PC-3 (cell line): ENCODE measurements around the gene MISP. TPM values are rescaled to one million over a fixed set of nuclear protein-coding genes. Genes with fewer than 3 reads are reported as not detected.

Experiments
- ATAC-seq: fragments of 200-7000 bp; cut with Tn5 transposase; 2 replicates; pipeline ENCODE4 v1.9.1; 2020; ENCODE audit warnings: mild to moderate bottlenecking, moderate library complexity
- BruUV-seq: library from RNA; stranded (reverse); fragments of 400-500 nt; replicated peaks from 2 replicates; lab custom pipeline; 2021; lab: Mats Ljungman, UMichigan
- CTCF ChIA-PET: fragments of 300-600 bp; sonication (Branson Sonifier 250); formaldehyde crosslinking; loops from one replicate; lab custom pipeline; 2022; ENCODE audit warnings: antibody characterized with exemption; lab: Charles Lee
- POLR2A ChIA-PET: fragments of 300-600 bp; sonication (Branson Sonifier 250); formaldehyde crosslinking; loops from one replicate; lab custom pipeline; 2022; ENCODE audit warnings: antibody characterized with exemption; ENCODE audit not compliant: unreplicated experiment; lab: Charles Lee
- DNase-seq: peaks from one replicate; pipeline ENCODE4 v3.0.0-alpha.2; 2015
- H2AFZ ChIP-seq: fragments of 300-600 bp; sonication (generic); 2 replicates; pipeline ENCODE4 v1.6.0; 2016; ENCODE audit warnings: antibody characterized with exemption, low read length
- H3F3A ChIP-seq: fragments of 300-600 bp; sonication (generic); one replicate; pipeline ENCODE4 v1.6.0; 2017; ENCODE audit warnings: antibody characterized with exemption, low read length, control low read depth, mild to moderate bottlenecking; ENCODE audit not compliant: unreplicated experiment
- H3K27ac ChIP-seq: fragments of 300-600 bp; sonication (generic); 2 replicates; pipeline ENCODE4 v1.5.1; 2016; ENCODE audit warnings: mild to moderate bottlenecking, low read length
- H3K27me3 ChIP-seq: fragments of 300-600 bp; sonication (generic); 2 replicates; pipeline ENCODE4 v1.6.1; 2016; ENCODE audit warnings: low read length, mixed read lengths
- H3K36me3 ChIP-seq: fragments of 300-600 bp; sonication (generic); 2 replicates; pipeline ENCODE4 v1.6.1; 2016; ENCODE audit warnings: low read depth, mixed run types, low read length, mixed read lengths
- H3K4me1 ChIP-seq: fragments of 300-600 bp; sonication (generic); 2 replicates; pipeline ENCODE4 v1.5.1; 2016; ENCODE audit warnings: low read length; ENCODE audit not compliant: insufficient read depth
- H3K4me2 ChIP-seq: fragments of 300-600 bp; sonication (generic); 2 replicates; pipeline ENCODE4 v1.6.0; 2016; ENCODE audit warnings: low read length
- H3K4me3 ChIP-seq: fragments of 300-600 bp; sonication (generic); 2 replicates; pipeline ENCODE4 v1.5.1; 2016; ENCODE audit warnings: mild to moderate bottlenecking, low read length, mixed read lengths
- H3K79me2 ChIP-seq: fragments of 300-600 bp; sonication (generic); 2 replicates; pipeline ENCODE4 v1.6.1; 2017; ENCODE audit warnings: low read length, mixed read lengths
- H3K9ac ChIP-seq: fragments of 300-600 bp; sonication (generic); 2 replicates; pipeline ENCODE4 v1.6.0; 2016; ENCODE audit warnings: mild to moderate bottlenecking, low read length
- H3K9me2 ChIP-seq: fragments of 300-600 bp; sonication (generic); replicated peaks from 2 replicates; pipeline ENCODE4 v1.6.1; 2016; ENCODE audit warnings: mixed run types, low read length, mixed read lengths
- H3K9me3 ChIP-seq: fragments of 300-600 bp; sonication (generic); 2 replicates; pipeline ENCODE4 v1.6.1; 2016; ENCODE audit warnings: low read length, mixed read lengths
- H4K20me1 ChIP-seq: fragments of 300-600 bp; sonication (generic); 2 replicates; pipeline ENCODE4 v1.6.1; 2016; ENCODE audit warnings: low read length, mixed read lengths
- EZH2 ChIP-seq: fragments of 300-600 bp; sonication (generic); IDR thresholded peaks from one replicate; pipeline ENCODE4 v1.6.1; 2017; ENCODE audit warnings: antibody characterized with exemption, mild to moderate bottlenecking, low read length; ENCODE audit not compliant: unreplicated experiment
- EZH2phosphoT487 ChIP-seq: fragments of 300-600 bp; sonication (generic); IDR thresholded peaks from 2 replicates; pipeline ENCODE4 v1.6.1; 2018; ENCODE audit warnings: mild to moderate bottlenecking, antibody characterized with exemption, low read length, borderline replicate concordance
- intact Hi-C: fragments of 100-400 bp; cut with micrococcal nuclease; formaldehyde crosslinking; loops from 2 replicates; pipeline ENCODE4 v1.9.0; 2023
- total RNA-seq: library from RNA; depleted of rRNA; stranded (reverse); fragments of >200 nt; gene quantifications from 2 replicates; pipeline ENCODE4 v1.2.3, GENCODE V29; 2014
- TF ChIP-seq, protein P1 (sequence below): fragments of 300-600 bp; sonication (generic); conservative IDR thresholded peaks from 2 replicates; pipeline ENCODE4 v1.5.1; 2017; ENCODE audit warnings: antibody characterized with exemption, low read depth, mild to moderate bottlenecking, low read length

Gene MISP
- total RNA-seq, 1 experiment from 2014 or later = 115 TPM

DNA sequence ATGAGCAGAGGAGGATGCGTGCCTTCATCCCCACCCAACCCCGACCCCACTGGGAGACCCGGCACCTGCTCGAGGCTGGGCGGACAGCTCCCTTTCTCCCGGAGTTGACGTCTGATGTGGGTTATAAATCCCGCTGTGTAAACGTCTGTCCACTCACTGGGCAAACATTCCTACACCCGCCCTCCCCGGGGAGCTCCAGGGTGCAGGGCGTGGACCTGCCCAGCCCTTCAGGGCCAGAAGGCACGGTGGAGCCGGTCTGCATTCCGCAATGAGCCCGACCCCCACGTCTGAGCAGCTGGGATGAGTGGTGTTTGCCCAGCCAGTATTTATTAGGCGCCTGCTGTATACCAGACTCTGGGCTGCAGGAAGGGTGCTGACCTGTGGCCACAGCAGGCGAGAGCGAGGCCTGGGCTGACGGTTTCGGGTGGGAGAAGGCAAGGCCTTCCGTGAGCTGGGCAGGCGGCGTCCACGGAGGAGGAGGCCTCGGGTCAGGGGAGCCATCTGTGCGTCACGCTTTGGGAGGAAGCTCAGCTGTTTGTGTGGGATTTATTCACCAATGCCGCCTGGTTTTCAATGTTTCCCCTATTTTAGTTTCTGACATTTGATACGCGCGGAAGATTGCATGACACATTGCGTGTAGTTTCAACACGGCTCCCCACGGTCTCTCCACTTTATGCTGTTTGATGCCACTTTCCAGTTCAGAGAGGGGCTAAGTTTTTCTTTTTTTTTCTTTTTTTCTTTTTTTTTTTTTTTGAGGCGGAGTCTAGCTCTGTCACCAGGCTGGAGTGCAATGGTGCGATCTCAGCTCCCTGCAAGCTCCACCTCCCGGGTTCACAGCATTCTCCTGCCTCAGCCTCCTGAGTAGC is 2.0 kb downstream of the MISP start:
- peak overlapping the region; percentile 98 for H3K27ac ChIP-seq
- BruUV-seq = no TSS peak

DNA sequence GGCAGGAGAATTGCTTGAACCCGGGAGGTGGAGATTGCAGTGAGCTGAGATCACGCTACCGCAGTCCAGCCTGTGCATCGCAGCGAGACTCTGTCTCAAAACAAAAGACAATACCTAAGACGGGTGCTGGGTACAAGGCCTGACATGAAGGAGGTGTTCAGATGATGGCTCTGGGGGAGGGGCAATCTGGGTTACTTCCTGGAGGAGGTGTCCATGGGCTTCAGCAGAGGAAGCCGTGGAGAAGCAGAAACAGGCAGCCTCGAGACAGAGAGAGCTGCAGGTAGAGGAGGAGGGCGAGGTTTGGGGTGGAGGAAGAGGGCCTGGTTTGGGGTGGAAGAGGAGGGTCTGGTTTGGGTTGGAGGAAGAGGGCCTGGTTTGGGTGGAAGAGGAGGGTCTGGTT is 3.6 kb downstream of the MISP start:
- DNase-seq (no peak), ATAC-seq (no peak)
- Histone ChIP-seq H3K27ac (no peak overlapping the region), H3F3A (no peaks in the 10 kb centered on the region), H4K20me1 (peaks cover 3% of the 10 kb centered on the region; the same call in 1 of the 2 replicates), H3K4me1 (peaks cover 16% of the 10 kb centered on the region), H3K4me3 (no peak overlapping the region), H3K4me2 (no peak overlapping the region), H3K9ac (no peak overlapping the region), H2AFZ (no peak overlapping the region), H3K27me3 (no peaks in the 10 kb centered on the region), H3K9me3 (no peaks in the 10 kb centered on the region), H3K36me3 (peaks cover 27% of the 10 kb centered on the region; the same call in 1 of the 2 replicates), H3K79me2 (peaks cover 68% of the 10 kb centered on the region), H3K9me2 (no peaks in the 10 kb centered on the region)
- intact Hi-C loops = loop anchor here (5.0 kb wide), 1 partner anchor 77 kb away; the partner anchor contains the start of gene FSTL3
- TF ChIP-seq EZH2phosphoT487 (no peak), EZH2 (no peak)
- ChIA-PET POLR2A (no interaction called here), CTCF (no interaction called here)
- BruUV-seq = no TSS peak

More for the DNA sequence above, 2.0 kb downstream of the MISP start:
- ChIA-PET POLR2A (interaction anchor here (0.6 to 1.1 kb wide), 4 partner anchors 18 to 76 kb away, joined by 3 to 9 read pairs (median 4); partner anchors contain the start of gene PTBP1), CTCF (no interaction called here)
- intact Hi-C loops = loop anchor here (5.0 kb wide), 1 partner anchor 76 kb away; the partner anchor contains the start of gene FSTL3
- Histone ChIP-seq H3K9me3 (no peaks in the 10 kb centered on the region), H3K4me2 (peak overlapping the region; percentile 94), H3F3A (no peaks in the 10 kb centered on the region), H3K9ac (peak overlapping the region; percentile 100), H4K20me1 (peaks cover 3% of the 10 kb centered on the region; the same call in 1 of the 2 replicates), H3K27me3 (no peaks in the 10 kb centered on the region), H3K9me2 (no peaks in the 10 kb centered on the region), H3K79me2 (peaks cover 58% of the 10 kb centered on the region), H3K4me1 (peaks cover 16% of the 10 kb centered on the region), H3K4me3 (peak overlapping the region; percentile 61), H2AFZ (no peak overlapping the region), H3K36me3 (peaks cover 24% of the 10 kb centered on the region; the same call in 1 of the 2 replicates)
- ATAC-seq (peak; percentile 75), DNase-seq (peak; percentile 94)
- no peak for TF ChIP-seq EZH2phosphoT487
- TF ChIP-seq EZH2 = no peak
- TF ChIP-seq, protein P1, sequence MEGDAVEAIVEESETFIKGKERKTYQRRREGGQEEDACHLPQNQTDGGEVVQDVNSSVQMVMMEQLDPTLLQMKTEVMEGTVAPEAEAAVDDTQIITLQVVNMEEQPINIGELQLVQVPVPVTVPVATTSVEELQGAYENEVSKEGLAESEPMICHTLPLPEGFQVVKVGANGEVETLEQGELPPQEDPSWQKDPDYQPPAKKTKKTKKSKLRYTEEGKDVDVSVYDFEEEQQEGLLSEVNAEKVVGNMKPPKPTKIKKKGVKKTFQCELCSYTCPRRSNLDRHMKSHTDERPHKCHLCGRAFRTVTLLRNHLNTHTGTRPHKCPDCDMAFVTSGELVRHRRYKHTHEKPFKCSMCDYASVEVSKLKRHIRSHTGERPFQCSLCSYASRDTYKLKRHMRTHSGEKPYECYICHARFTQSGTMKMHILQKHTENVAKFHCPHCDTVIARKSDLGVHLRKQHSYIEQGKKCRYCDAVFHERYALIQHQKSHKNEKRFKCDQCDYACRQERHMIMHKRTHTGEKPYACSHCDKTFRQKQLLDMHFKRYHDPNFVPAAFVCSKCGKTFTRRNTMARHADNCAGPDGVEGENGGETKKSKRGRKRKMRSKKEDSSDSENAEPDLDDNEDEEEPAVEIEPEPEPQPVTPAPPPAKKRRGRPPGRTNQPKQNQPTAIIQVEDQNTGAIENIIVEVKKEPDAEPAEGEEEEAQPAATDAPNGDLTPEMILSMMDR = no peak

DNA sequence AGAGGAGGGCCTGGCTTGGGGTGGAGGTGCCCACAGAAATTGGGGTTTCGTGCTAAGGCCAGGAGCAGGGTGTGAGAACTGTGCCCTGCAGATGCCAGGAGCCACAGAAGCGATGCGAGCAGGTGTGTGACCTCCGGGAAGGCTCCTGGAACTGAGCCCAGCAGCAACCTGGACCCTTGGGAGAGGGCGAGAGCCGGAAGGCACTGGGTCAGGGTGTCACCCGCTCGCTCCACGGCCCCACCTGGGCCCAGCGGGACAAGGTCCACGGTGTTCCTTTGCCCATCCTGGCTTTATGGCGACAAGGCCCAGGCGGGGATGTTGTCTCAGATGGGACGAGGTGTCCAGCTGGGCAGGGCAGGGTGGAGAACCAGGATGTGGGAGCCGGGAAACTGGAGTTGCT is 4.2 kb downstream of the MISP start:
- no peak overlapping the region for H3K4me2 ChIP-seq
- TF ChIP-seq, protein P1 = no peak
- TF ChIP-seq EZH2phosphoT487 (no peak), EZH2 (no peak)
- H3K9ac ChIP-seq = no peak overlapping the region
- H3K27ac ChIP-seq = no peak overlapping the region
- H3K27me3 ChIP-seq = no peaks in the 10 kb centered on the region
- H3F3A ChIP-seq = no peaks in the 10 kb centered on the region
- H4K20me1 ChIP-seq = peaks cover 3% of the 10 kb centered on the region; the same call in 1 of the 2 replicates
- H3K4me3 ChIP-seq = no peak overlapping the region
- peaks cover 16% of the 10 kb centered on the region for H3K4me1 ChIP-seq
- ChIA-PET POLR2A (no interaction called here), CTCF (no interaction called here)
- no peaks in the 10 kb centered on the region for H3K9me3 ChIP-seq
- ATAC-seq (no peak), DNase-seq (no peak)
- no peak overlapping the region for H2AFZ ChIP-seq
- no TSS peak for BruUV-seq
- intact Hi-C loops = no loop called here
- H3K36me3 ChIP-seq = peaks cover 33% of the 10 kb centered on the region
- no peaks in the 10 kb centered on the region for H3K9me2 ChIP-seq
- peaks cover 71% of the 10 kb centered on the region for H3K79me2 ChIP-seq
